Hindlimb muscle (tissue), 1 donor: ENCODE data around the gene FKBP5. TPM values are rescaled to one million over a fixed set of nuclear protein-coding genes. Genes with fewer than 3 reads are reported as not detected.
"Not testable (repeated sequence)": the region's sequence is repeated elsewhere in the genome, so short reads cannot be mapped to it uniquely, and the experiment has no call there.

Experiments
- DNase-seq: peaks from one replicate; pipeline ENCODE4 v3.0.0-alpha.2; 2013
- polyA plus RNA-seq: library from polyadenylated mRNA; unstranded; fragments of 120-200 nt; gene quantifications from one replicate; pipeline ENCODE4 v1.2.1, GENCODE V29; 2013; ENCODE audit not compliant: insufficient read length

FKBP5 gene
- polyA plus RNA-seq, 1 donor, result 14.5 TPM

DNA sequence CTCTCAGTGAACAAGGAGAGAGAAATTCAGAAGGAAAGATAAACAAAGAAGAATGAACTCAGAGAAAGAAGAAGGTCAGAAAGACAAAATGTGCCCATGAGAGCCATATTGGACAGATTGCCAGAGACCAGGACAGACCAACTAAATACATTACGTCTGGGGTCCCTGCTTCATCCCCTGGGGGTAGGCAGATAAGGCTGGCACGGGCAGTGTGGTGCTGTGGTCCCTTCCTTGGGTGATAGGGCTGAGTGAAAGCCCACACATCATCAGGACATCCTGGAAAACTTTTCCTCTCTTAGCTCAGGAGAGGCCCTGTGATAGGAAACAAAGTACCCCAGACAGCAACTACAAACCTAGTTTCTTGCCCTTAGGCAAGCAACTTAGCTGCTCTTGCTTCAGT, 34.9 kb upstream of the FKBP5 start:
- DNase-seq, result no peak

GRCh38 chr6:35722121-35722761, 33.5 kb upstream of the FKBP5 start:
- no peak for DNase-seq

DNA sequence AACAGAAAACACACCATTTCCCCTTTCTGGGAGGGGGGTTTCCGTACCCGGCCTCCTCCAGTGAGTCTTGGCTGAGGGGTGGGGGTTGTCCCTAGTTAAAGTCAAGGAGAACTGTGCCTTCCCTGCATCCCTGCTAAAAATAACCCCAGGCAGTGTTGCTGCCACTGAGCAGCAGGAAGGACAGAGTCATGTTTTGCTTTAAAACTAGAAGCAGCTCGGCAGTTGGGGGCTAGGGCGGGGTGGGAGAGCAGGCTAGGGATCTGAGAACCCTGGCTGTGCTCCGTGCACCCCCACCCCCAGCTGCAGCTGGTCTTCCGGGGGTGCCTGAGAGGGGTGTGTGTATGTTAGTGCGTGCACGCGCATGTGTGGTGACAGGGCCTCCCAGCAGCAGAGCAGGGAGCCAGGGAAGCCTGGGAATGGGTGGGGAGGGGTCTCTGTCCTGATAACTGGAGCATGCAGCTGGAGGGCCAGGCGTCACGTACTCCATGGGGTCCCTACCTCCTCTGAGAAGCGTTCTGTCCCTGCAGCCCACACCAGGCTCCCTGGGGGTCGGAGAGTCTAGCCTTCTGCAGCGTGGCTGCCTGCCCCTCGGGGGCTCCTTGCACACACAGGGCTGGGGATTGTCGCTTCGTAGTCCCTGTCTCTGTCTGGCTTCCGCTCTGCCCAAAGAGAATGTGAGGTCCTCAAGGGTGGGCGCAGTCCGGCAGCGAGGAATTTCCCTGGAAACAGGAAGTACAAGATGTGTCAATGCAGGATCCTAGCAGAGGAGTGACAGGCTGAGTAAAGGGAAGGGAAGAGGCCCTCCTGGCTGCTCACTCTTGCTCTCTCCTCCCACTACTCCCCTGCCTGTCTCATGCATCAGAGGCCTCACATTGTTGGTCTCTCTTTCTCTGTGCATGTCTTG, 31.4 kb upstream of the FKBP5 start:
- peak; percentile 77 for DNase-seq

GRCh38 chr6:35719404-35719829, 30.7 kb upstream of the FKBP5 start:
- no peak for DNase-seq

GRCh38 chr6:35718911-35719381, 30.2 kb upstream of the FKBP5 start:
- DNase-seq, result no peak

DNA sequence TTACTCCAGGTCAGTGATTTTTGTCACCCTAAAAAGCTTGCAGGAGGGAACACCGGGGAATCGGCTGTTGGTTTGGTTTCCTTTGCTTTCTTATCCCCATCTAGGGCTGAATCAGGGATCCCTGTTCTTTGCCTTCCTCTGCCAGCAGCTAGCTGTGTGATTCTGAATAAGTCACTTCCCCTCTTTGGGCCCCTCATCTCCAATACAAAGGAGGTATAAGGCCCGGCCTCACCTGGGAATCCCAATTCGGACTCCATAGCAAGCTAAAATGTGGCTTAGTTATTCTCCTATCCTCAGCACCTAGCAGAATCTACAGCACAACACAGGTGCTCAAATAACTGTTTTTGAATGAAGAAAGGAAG, 29.6 kb upstream of the FKBP5 start:
- DNase-seq, result no peak

DNA sequence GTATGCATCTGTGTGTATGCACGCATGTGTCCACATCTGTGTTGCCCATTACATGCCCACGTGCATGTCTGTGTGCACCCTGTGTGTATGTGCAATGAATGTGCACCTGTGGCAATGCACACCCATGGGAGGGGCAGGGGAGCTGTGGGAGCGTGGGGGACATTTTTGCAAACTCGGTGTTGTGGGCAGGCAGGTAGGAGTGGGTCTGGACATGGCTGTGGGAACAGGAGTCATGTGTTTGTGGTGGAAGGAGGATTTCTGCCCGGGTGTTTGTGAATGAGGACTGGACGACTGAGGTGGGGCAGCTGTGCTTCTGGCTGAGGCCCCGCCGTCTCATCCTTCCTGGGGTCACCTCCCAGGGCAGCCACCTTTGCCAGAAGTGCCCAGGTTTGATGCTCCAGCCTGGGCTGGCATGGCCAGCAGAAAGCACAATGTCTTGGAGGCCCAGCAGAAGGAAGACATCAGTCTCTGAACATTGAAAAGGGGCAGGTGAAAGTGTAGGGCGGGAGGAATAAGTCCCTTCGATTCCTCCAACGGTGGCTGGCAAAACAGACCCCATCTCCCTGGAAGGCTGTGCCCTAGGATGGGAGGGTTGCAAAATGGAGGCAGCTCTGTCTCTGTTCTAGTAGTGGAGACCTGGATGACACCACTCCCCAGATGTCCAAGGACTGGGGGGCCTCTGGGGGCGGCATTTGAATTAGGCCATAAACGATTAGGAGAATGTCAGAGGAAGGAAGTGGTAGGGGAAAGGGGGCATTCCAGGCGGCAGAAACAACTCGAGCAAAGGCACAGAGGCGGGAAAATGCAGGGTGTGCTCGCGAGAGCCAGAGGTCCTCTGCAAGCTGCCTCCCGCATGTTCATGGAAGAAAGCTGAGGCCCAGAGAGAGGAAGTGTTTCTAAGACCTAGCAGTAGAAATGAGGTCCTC, 29.0 kb upstream of the FKBP5 start:
- DNase-seq, result no peak

GRCh38 chr6:35716798-35717197, 28.1 kb upstream of the FKBP5 start:
- DNase-seq, result no peak

DNA sequence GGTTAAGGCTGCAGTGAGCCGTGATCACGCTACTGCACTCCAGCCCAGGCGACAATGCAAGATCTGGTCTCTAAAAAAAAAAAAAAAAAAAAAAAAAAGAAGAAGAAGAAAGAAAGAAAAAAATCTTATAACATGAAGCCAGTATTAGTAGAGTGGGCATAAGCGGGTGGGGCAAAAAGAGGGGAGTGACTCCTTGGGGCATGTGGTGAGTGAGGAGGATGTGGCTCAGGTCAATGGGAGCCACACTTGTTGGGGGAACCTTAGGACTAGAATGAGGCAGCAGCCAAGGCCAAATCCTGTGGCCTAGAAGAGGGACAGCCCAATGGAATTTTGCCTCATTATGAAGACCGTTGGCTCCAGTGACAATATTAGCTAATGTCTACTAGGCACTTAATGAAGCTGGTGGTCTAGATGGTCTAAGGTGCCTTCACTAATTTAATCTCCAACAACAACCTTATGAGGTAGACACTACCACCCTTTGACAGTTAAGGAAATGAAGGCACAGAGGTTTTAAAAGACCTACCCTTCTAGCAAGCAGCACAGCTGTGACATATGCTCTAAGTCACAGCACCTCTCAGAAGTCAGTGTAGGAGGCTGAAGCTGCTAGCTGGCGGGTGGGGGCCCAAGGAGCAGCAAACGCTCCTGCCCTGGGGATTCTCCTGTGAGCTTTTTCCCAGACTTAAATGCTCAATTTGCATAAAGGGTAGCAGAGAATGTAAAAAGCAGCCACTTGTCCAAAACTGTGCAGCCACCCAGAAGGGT, 24.5 kb upstream of the FKBP5 start:
- DNase-seq, result no peak

DNA sequence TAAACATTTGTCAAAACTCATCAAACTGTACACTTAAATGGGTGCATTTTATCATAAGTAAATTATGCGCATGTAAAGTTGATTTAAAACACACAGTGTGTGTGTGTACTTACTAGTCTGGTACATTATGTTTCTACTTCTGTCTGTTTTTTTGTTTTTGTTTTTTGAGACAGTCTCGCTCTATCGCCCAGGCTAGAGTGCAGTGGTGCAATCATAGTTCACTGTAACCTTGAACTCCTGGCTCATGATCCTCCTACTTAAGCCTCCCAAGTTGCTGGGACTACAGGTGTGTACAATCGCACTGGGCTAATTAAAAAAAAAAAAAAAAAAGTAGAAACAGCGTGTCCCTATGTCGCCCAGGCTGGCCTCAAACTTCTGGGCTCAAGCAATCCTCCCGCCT, 23.0 kb upstream of the FKBP5 start:
- DNase-seq, result no peak

- no peak for DNase-seq
These were observed 21.6 kb upstream of the FKBP5 start for GRCh38 chr6:35710241-35710847.

DNA sequence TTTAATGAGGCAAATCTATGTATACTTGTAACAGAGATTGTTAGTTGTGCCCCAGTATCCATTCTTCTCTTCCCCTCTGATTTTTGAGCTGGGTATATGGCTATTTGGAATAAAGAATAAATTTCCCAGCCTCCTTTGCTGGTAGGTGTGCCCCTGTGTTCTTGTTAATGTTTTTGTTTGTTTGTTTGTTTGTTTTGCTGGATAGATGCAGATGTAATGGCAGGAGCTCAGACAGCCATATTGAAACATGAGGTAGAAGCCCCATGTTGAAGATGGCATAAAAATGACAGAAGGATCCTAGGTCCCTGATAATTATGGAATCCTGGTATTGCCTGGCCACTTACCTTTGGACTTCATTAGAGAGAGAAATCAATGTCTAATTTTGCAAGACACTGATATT, 19.9 kb upstream of the FKBP5 start:
- no peak for DNase-seq

- DNase-seq, result no peak
These were observed 19.1 kb upstream of the FKBP5 start for GRCh38 chr6:35707714-35708407.

GRCh38 chr6:35706468-35706867, 17.8 kb upstream of the FKBP5 start:
- no peak for DNase-seq

DNA sequence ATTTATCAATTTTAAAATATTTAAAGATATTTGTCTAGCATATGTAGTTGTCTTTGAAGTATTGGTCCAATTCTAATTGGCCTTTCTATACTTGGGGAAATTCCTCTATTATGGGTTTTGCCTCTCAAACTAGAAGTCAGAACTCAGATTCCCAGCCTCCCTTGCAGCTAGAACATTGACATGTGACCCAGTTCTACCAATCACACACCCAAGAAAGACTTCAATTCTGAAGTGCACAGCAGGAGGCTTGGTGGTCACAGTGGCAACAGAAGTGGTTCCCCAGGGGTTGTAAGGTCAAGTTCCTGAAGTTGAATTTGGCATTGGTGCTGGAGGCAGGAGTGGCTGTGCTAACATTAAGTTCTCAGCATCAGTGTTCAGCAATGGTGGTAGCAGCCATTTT, 14.8 kb upstream of the FKBP5 start:
- no peak for DNase-seq

- DNase-seq, result no peak
These were observed 10.1 kb upstream of the FKBP5 start for GRCh38 chr6:35698858-35699257.

GRCh38 chr6:35698430-35698829, 9.7 kb upstream of the FKBP5 start:
- DNase-seq, result not testable (repeated sequence)

DNA sequence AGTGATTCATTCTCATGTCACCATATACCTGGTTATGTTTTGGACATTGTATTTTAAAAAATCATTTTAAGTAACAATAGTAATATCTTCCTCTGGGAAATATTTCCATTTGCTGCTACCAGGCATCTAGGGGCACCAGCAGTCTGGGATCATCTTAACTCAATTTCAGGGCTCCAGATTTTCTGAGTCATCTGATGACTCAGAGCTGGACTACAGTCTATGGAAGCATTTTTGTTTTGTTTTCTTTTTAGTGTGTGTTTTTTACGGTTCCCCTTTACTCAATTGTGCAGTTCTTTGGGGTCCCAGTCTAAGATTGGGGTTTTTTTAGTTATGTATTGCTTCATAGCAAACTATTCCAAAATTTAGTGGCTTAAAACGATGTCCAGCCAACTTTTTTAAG, 5.7 kb upstream of the FKBP5 start:
- DNase-seq, result no peak

DNA sequence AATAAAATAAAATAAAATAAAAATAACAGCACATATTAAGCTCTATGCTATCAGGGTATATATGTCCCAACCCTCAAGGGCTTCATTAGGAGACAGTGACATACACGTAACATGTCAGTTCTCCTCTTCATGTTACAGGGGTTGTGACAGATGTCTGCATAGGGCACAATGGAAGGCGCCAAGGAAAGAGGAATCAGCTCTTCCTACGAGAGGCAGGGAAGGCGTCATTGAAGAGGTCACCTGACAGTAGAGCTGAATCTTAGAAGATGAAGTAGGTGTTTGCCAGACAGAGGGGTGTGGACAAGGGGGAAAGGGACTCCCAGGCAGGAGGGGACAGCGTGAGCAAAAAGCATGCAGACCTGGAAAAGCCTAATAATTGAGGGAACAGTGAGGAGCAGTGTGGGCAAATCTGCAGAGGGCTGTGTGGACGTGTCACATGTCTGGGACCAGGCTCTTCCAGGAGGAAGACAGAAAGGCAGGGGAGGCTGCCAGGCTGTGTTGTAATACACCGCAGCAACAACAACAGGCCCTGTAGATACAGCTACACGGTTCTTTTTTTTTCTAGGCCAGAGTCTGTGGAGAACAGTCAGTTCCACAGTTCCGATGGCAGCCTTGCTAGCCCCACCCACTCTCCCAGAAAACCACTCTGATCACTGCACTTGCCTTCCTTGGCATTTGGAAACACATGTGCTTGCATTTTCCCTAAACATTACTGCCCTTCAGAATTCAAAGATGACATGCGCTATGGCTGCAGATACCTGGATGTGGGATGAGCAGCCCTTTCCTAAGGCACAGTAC, 2.5 kb upstream of the FKBP5 start:
- DNase-seq, result peak; percentile 38

DNA sequence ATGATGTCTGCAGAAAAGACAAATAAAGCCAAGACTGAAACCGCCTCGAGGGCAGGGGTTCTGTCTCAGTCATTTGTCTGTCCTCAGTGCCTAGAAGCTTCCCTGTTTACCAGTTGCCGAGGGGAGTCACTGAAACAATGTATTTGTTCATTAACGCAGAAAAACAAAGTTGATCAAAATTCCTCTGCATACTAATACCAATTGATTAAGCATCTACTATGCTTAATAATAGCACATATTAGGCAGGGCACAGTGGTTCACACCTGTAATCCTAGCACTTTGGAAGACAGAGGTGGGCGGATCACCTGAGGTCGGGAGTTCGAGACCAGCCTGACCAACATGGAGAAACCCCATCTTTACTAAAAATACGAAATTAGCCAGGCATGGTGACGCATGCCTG, 1.8 kb upstream of the FKBP5 start:
- DNase-seq, result no peak
